ENCODE data around the gene LRP8.

Gene LRP8

GRCh38 chr1:53359225-53359933 is 31.5 kb upstream of the LRP8 start:
- DNase-seq = no peak

GRCh38 chr1:53356637-53357036 is 28.8 kb upstream of the LRP8 start:
- no peak for DNase-seq

GRCh38 chr1:53354119-53354518 is 26.2 kb upstream of the LRP8 start:
- no peak for DNase-seq

GRCh38 chr1:53352561-53352960 is 24.7 kb upstream of the LRP8 start:
- no peak for DNase-seq

- DNase-seq = no peak
These were observed 23.2 kb upstream of the LRP8 start for GRCh38 chr1:53350853-53351767.

- DNase-seq = no peak
These were observed 22.3 kb upstream of the LRP8 start for GRCh38 chr1:53349968-53350852.

- no peak for DNase-seq
These were observed 21.5 kb upstream of the LRP8 start for GRCh38 chr1:53349369-53349835.

GRCh38 chr1:53348486-53349368 is 20.9 kb upstream of the LRP8 start:
- no peak for DNase-seq

- no peak for DNase-seq
These were observed 18.9 kb upstream of the LRP8 start for GRCh38 chr1:53346814-53347176.

- DNase-seq = no peak
These were observed 18.3 kb upstream of the LRP8 start for GRCh38 chr1:53345996-53346813.

GRCh38 chr1:53344921-53345838 is 17.3 kb upstream of the LRP8 start:
- no peak for DNase-seq

GRCh38 chr1:53343831-53344668 is 16.2 kb upstream of the LRP8 start:
- DNase-seq = no peak

GRCh38 chr1:53342735-53343470 is 15.0 kb upstream of the LRP8 start:
- DNase-seq = no peak

- no peak for DNase-seq
These were observed 14.3 kb upstream of the LRP8 start for GRCh38 chr1:53341961-53342707.

GRCh38 chr1:53341521-53341895 is 13.6 kb upstream of the LRP8 start:
- no peak for DNase-seq

- DNase-seq = no peak
These were observed 13.0 kb upstream of the LRP8 start for GRCh38 chr1:53340660-53341520.

Measured in activated T-cell treated with anti-CD3 and anti-CD28 coated beads, Interleukin-2, amount 50 U/mL, for 1 hour (primary cell).